Stimulated activated memory B cell treated with anti-CD40 and anti-IgM and Interleukin-4, amounts not matched to agents 10 μg/mL and 1 μg/mL and 100 μg/mL, for 72 hours (primary cell): ENCODE results near the gene CAPN15.
"Not testable (repeated sequence)": the region's sequence is repeated elsewhere in the genome, so short reads cannot be mapped to it uniquely, and the experiment has no call there.

Source experiments
- ATAC-seq: fragments of 150-1000 bp; cut with Tn5 transposase; 2 replicates; pipeline ENCODE4 v1.10.0; 2021
- H3K27ac Mint-ChIP-seq: one replicate; pipeline ENCODE4 v1.8.0; 2022; ENCODE audit warnings: mild to moderate bottlenecking, mixed read lengths
- H3K27me3 Mint-ChIP-seq: one replicate; pipeline ENCODE4 v1.8.0; 2022; ENCODE audit warnings: mixed read lengths
- H3K36me3 Mint-ChIP-seq: one replicate; pipeline ENCODE4 v1.8.0; 2022; ENCODE audit warnings: mixed read lengths
- H3K4me1 Mint-ChIP-seq: one replicate; pipeline ENCODE4 v1.8.0; 2022; ENCODE audit warnings: mixed read lengths
- H3K4me3 Mint-ChIP-seq: one replicate; pipeline ENCODE4 v1.8.0; 2022; ENCODE audit warnings: mild to moderate bottlenecking, moderate library complexity, mixed read lengths
- H3K9me3 Mint-ChIP-seq: one replicate; pipeline ENCODE4 v1.8.0; 2022; ENCODE audit warnings: mixed read lengths

Gene CAPN15

GRCh38 chr16:590815-591200 is 63.3 kb downstream of the CAPN15 start:
- H3K4me1 Mint-ChIP-seq = peaks cover 67% of the 10 kb centered on the region
- peaks cover 1% of the 10 kb centered on the region for H3K36me3 Mint-ChIP-seq
- H3K4me3 Mint-ChIP-seq = peak overlapping the region; percentile 82
- ATAC-seq = no peak
- H3K27ac Mint-ChIP-seq = peak overlapping the region; percentile 48
- no peaks in the 10 kb centered on the region for H3K9me3 Mint-ChIP-seq
- H3K27me3 Mint-ChIP-seq = peaks cover 4% of the 10 kb centered on the region

- Mint-ChIP-seq H3K27me3 (peaks cover under 1% of the 10 kb centered on the region), H3K36me3 (peaks cover 5% of the 10 kb centered on the region), H3K4me3 (peak overlapping the region; percentile 82), H3K4me1 (peaks cover 68% of the 10 kb centered on the region), H3K9me3 (no peaks in the 10 kb centered on the region), H3K27ac (peak overlapping the region; percentile 48)
- no peak for ATAC-seq
These were observed 63.7 kb downstream of the CAPN15 start for GRCh38 chr16:591231-591630.

GRCh38 chr16:591892-592517 is 64.5 kb downstream of the CAPN15 start:
- H3K27ac Mint-ChIP-seq = no peak overlapping the region
- no peaks in the 10 kb centered on the region for H3K9me3 Mint-ChIP-seq
- H3K36me3 Mint-ChIP-seq = peaks cover 13% of the 10 kb centered on the region

GRCh38 chr16:592518-593306 is 65.2 kb downstream of the CAPN15 start:
- Mint-ChIP-seq H3K9me3 (no peaks in the 10 kb centered on the region), H3K27me3 (no peaks in the 10 kb centered on the region), H3K36me3 (peaks cover 14% of the 10 kb centered on the region), H3K4me1 (peaks cover 62% of the 10 kb centered on the region), H3K27ac (peak overlapping the region; percentile 76), H3K4me3 (no peak overlapping the region)
- no peak for ATAC-seq

More at GRCh38 chr16:591892-592517, 64.5 kb downstream of the CAPN15 start:
- H3K4me1 Mint-ChIP-seq = peaks cover 67% of the 10 kb centered on the region
- ATAC-seq = no peak
- H3K27me3 Mint-ChIP-seq = no peaks in the 10 kb centered on the region
- peak overlapping the region; percentile 82 for H3K4me3 Mint-ChIP-seq

- peaks cover 58% of the 10 kb centered on the region for H3K4me1 Mint-ChIP-seq
- H3K4me3 Mint-ChIP-seq = peak overlapping the region; percentile 45
- no peak for ATAC-seq
- H3K27ac Mint-ChIP-seq = peak overlapping the region; percentile 76
- peaks cover 14% of the 10 kb centered on the region for H3K36me3 Mint-ChIP-seq
- no peaks in the 10 kb centered on the region for H3K27me3 Mint-ChIP-seq
- H3K9me3 Mint-ChIP-seq = no peaks in the 10 kb centered on the region
These were observed 65.9 kb downstream of the CAPN15 start for GRCh38 chr16:593406-593805.

- H3K27me3 Mint-ChIP-seq = no peaks in the 10 kb centered on the region
- H3K4me3 Mint-ChIP-seq = peak overlapping the region; percentile 45
- no peak for ATAC-seq
- H3K9me3 Mint-ChIP-seq = no peaks in the 10 kb centered on the region
- H3K4me1 Mint-ChIP-seq = peaks cover 55% of the 10 kb centered on the region
- H3K36me3 Mint-ChIP-seq = peaks cover 14% of the 10 kb centered on the region
- peak overlapping the region; percentile 76 for H3K27ac Mint-ChIP-seq
These were observed 66.3 kb downstream of the CAPN15 start for GRCh38 chr16:593807-594206.

GRCh38 chr16:595094-595528 is 67.6 kb downstream of the CAPN15 start:
- Mint-ChIP-seq H3K4me3 (no peak overlapping the region), H3K9me3 (no peaks in the 10 kb centered on the region), H3K36me3 (peaks cover 14% of the 10 kb centered on the region), H3K27me3 (no peaks in the 10 kb centered on the region), H3K4me1 (peaks cover 55% of the 10 kb centered on the region), H3K27ac (no peak overlapping the region)
- ATAC-seq = no peak

GRCh38 chr16:595942-596735 is 68.6 kb downstream of the CAPN15 start:
- no peak for ATAC-seq
- no peaks in the 10 kb centered on the region for H3K9me3 Mint-ChIP-seq
- H3K36me3 Mint-ChIP-seq = peaks cover 14% of the 10 kb centered on the region
- H3K4me3 Mint-ChIP-seq = no peak overlapping the region
- H3K27me3 Mint-ChIP-seq = no peaks in the 10 kb centered on the region
- peak overlapping the region; percentile 1 for H3K27ac Mint-ChIP-seq
- peaks cover 47% of the 10 kb centered on the region for H3K4me1 Mint-ChIP-seq

- no peaks in the 10 kb centered on the region for H3K9me3 Mint-ChIP-seq
- ATAC-seq = no peak
- H3K27ac Mint-ChIP-seq = peak overlapping the region; percentile 1
- H3K27me3 Mint-ChIP-seq = no peaks in the 10 kb centered on the region
- H3K4me1 Mint-ChIP-seq = peaks cover 42% of the 10 kb centered on the region
- no peak overlapping the region for H3K4me3 Mint-ChIP-seq
- peaks cover 14% of the 10 kb centered on the region for H3K36me3 Mint-ChIP-seq
These were observed 69.2 kb downstream of the CAPN15 start for GRCh38 chr16:596736-597060.

GRCh38 chr16:597655-598054 is 70.1 kb downstream of the CAPN15 start:
- H3K4me3 Mint-ChIP-seq, H3K27ac Mint-ChIP-seq, H3K9me3 Mint-ChIP-seq, ATAC-seq, H3K27me3 Mint-ChIP-seq: not testable (repeated sequence)
- Mint-ChIP-seq H3K36me3 (peaks cover 14% of the 10 kb centered on the region), H3K4me1 (peaks cover 35% of the 10 kb centered on the region)

- no peak for ATAC-seq
- H3K4me3 Mint-ChIP-seq = no peak overlapping the region
- no peaks in the 10 kb centered on the region for H3K27me3 Mint-ChIP-seq
- H3K36me3 Mint-ChIP-seq = peaks cover 20% of the 10 kb centered on the region
- no peak overlapping the region for H3K27ac Mint-ChIP-seq
- no peaks in the 10 kb centered on the region for H3K9me3 Mint-ChIP-seq
- peaks cover 34% of the 10 kb centered on the region for H3K4me1 Mint-ChIP-seq
These were observed 71.6 kb downstream of the CAPN15 start for GRCh38 chr16:598823-599739.

- peaks cover 21% of the 10 kb centered on the region for H3K4me1 Mint-ChIP-seq
- no peak for ATAC-seq
- no peaks in the 10 kb centered on the region for H3K27me3 Mint-ChIP-seq
- peaks cover 25% of the 10 kb centered on the region for H3K36me3 Mint-ChIP-seq
- H3K4me3 Mint-ChIP-seq = no peak overlapping the region
- peaks cover 3% of the 10 kb centered on the region for H3K9me3 Mint-ChIP-seq
- no peak overlapping the region for H3K27ac Mint-ChIP-seq
These were observed 73.3 kb downstream of the CAPN15 start for GRCh38 chr16:600781-601180.

GRCh38 chr16:603933-604332 is 76.4 kb downstream of the CAPN15 start:
- peaks cover 3% of the 10 kb centered on the region for H3K9me3 Mint-ChIP-seq
- no peaks in the 10 kb centered on the region for H3K27me3 Mint-ChIP-seq
- H3K27ac Mint-ChIP-seq = no peak overlapping the region
- peaks cover 19% of the 10 kb centered on the region for H3K4me1 Mint-ChIP-seq
- H3K4me3 Mint-ChIP-seq = no peak overlapping the region
- peaks cover 12% of the 10 kb centered on the region for H3K36me3 Mint-ChIP-seq
- ATAC-seq = no peak
